Endothelial cell (in vitro differentiated cells): ENCODE results near the gene SORCS3. TPM values are rescaled to one million over a fixed set of nuclear protein-coding genes. Genes with fewer than 3 reads are reported as not detected.
A peak's percentile ranks its signal among the peaks of the same experiment; 100 is the strongest.

Experiments
- DNase-seq: peaks from one replicate; pipeline ENCODE4 v3.0.0; 2021; ENCODE audit warnings: low spot score
- H3K27ac Mint-ChIP-seq: one replicate; pipeline ENCODE4 v1.8.0; 2021; ENCODE audit warnings: mixed read lengths, inconsistent platforms; ENCODE audit not compliant: unreplicated experiment
- H3K27me3 Mint-ChIP-seq: one replicate; pipeline ENCODE4 v1.8.0; 2021; ENCODE audit warnings: mild to moderate bottlenecking, moderate library complexity, mixed read lengths, inconsistent platforms; ENCODE audit not compliant: unreplicated experiment
- H3K36me3 Mint-ChIP-seq: one replicate; pipeline ENCODE4 v1.8.0; 2021; ENCODE audit warnings: mild to moderate bottlenecking, low read depth, mixed read lengths, inconsistent platforms; ENCODE audit not compliant: unreplicated experiment
- H3K4me1 Mint-ChIP-seq: one replicate; pipeline ENCODE4 v1.8.0; 2021; ENCODE audit warnings: mild to moderate bottlenecking, mixed read lengths, inconsistent platforms; ENCODE audit not compliant: unreplicated experiment
- H3K4me3 Mint-ChIP-seq: one replicate; pipeline ENCODE4 v1.8.0; 2021; ENCODE audit warnings: mild to moderate bottlenecking, mixed read lengths, inconsistent platforms; ENCODE audit not compliant: unreplicated experiment
- H3K9me3 Mint-ChIP-seq: one replicate; pipeline ENCODE4 v1.8.0; 2021; ENCODE audit warnings: mixed read lengths, inconsistent platforms; ENCODE audit not compliant: unreplicated experiment
- CTCF ChIP-seq: fragments of 200-600 bp; sonication (generic); IDR thresholded peaks from one replicate; pipeline ENCODE4 v1.5.0; 2021; ENCODE audit warnings: antibody characterized with exemption; ENCODE audit not compliant: unreplicated experiment
- total RNA-seq: library from RNA; stranded (reverse); fragmentation: NEBNext Ultra II Directional; extraction: Animal tissue kit (Norgen Biotek cat#: 25700); gene quantifications from one replicate; pipeline ENCODE4 v1.2.1, GENCODE V29; 2021; ENCODE audit not compliant: unreplicated experiment

SORCS3 gene
- total RNA-seq, 1 donor from 2014 or later, result not detected

DNA sequence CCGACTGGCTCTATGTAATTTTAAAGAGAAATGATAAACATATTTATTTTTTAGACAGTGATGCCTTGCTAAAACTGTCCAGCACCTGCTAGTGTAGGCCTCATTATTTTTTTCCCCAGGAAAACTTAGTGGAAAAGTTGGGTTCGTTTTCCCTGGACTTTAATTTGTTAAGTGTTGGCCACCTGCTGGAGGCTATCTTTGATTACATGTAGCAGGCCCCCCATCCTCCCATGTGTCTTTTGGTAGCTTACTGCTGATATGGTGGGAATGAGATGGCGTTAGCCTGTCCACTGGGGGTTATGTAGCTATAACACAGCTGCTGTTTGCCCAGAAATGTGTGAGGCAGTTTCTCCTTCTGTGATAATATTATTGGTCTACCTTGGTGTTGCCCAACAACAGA is 265.0 kb downstream of the SORCS3 start:
- Mint-ChIP-seq H3K4me1 (no peaks in the 10 kb centered on the region), H3K27me3 (no peaks in the 10 kb centered on the region), H3K36me3 (no peaks in the 10 kb centered on the region), H3K27ac (no peak overlapping the region), H3K4me3 (no peak overlapping the region), H3K9me3 (no peaks in the 10 kb centered on the region)
- peak; percentile 24 for TF ChIP-seq CTCF
- no peak for DNase-seq

GRCh38 chr10:104907521-104907920 is 266.4 kb downstream of the SORCS3 start:
- TF ChIP-seq CTCF, result no peak
- Mint-ChIP-seq H3K27ac (no peak overlapping the region), H3K4me1 (no peaks in the 10 kb centered on the region), H3K9me3 (no peaks in the 10 kb centered on the region), H3K27me3 (no peaks in the 10 kb centered on the region), H3K4me3 (no peak overlapping the region), H3K36me3 (no peaks in the 10 kb centered on the region)
- DNase-seq, result no peak

DNA sequence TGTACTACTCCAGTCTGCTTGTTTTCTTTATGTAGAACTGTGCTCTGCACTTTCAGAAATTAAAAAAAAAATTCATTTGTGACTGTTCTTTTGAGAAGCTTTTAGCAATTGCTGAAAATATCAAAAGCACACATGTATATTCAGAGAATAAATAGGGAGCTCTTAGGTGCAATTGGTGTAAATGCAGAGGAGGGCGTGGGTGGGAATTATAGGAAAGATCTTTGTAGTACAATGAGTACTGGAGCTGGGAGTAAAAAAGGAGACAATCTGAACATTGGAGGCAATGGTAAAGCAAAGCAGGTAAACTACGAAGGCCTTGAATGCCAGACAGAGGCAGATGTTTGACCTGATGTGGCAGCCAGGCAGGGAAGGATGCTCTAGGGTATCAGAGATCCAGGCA is 267.5 kb downstream of the SORCS3 start:
- Mint-ChIP-seq H3K27ac (no peak overlapping the region), H3K4me3 (no peak overlapping the region), H3K4me1 (no peaks in the 10 kb centered on the region), H3K27me3 (no peaks in the 10 kb centered on the region), H3K9me3 (no peaks in the 10 kb centered on the region), H3K36me3 (no peaks in the 10 kb centered on the region)
- no peak for DNase-seq
- TF ChIP-seq CTCF, result no peak

- DNase-seq, result no peak
- Mint-ChIP-seq H3K4me1 (no peaks in the 10 kb centered on the region), H3K27ac (no peak overlapping the region), H3K4me3 (no peak overlapping the region), H3K27me3 (no peaks in the 10 kb centered on the region), H3K36me3 (no peaks in the 10 kb centered on the region), H3K9me3 (no peaks in the 10 kb centered on the region)
- TF ChIP-seq CTCF, result no peak
Measured at GRCh38 chr10:104910712-104911111, 269.6 kb downstream of the SORCS3 start.

GRCh38 chr10:104913390-104913789 is 272.3 kb downstream of the SORCS3 start:
- no peaks in the 10 kb centered on the region for H3K9me3 Mint-ChIP-seq

More at GRCh38 chr10:104913390-104913789, 272.3 kb downstream of the SORCS3 start:
- Mint-ChIP-seq H3K4me3 (no peak overlapping the region), H3K4me1 (no peaks in the 10 kb centered on the region), H3K27me3 (no peaks in the 10 kb centered on the region), H3K36me3 (no peaks in the 10 kb centered on the region), H3K27ac (no peak overlapping the region)
- TF ChIP-seq CTCF, result no peak
- no peak for DNase-seq
